Muscle of leg (tissue), 11 donors: ENCODE data around the gene DDX18. TPM values are rescaled to one million over a fixed set of nuclear protein-coding genes. Genes with fewer than 3 reads are reported as not detected.
A peak's percentile ranks its signal among the peaks of the same experiment; 100 is the strongest.

Experiments used
- DNase-seq: peaks from one replicate; pipeline ENCODE4 v3.0.0; 2013
- H3K27ac ChIP-seq: one replicate; pipeline ENCODE4 v1.5.1; 2013; ENCODE audit warnings: mild to moderate bottlenecking, low read length, control low read depth
- H3K27me3 ChIP-seq: one replicate; pipeline ENCODE4 v1.6.1; 2013; ENCODE audit warnings: low read length; ENCODE audit not compliant: control insufficient read depth, insufficient read depth
- H3K36me3 ChIP-seq: one replicate; pipeline ENCODE4 v1.6.1; 2013; ENCODE audit warnings: low read length; ENCODE audit not compliant: control insufficient read depth, insufficient read depth
- H3K4me1 ChIP-seq: one replicate; pipeline ENCODE4 v1.6.1; 2013; ENCODE audit warnings: low read length; ENCODE audit not compliant: control insufficient read depth, insufficient read depth
- H3K4me3 ChIP-seq: one replicate; pipeline ENCODE4 v1.5.1; 2013; ENCODE audit warnings: low read length, control low read depth
- H3K9me3 ChIP-seq: replicated peaks from 2 replicates; pipeline ENCODE4 v1.6.1; 2013; ENCODE audit warnings: low read depth, low read length; ENCODE audit not compliant: control insufficient read depth
- WGBS: methylation state at CpG from one replicate; pipeline ENCODE4 v1.1.5; 2013; ENCODE audit warnings: missing lambda C conversion rate; ENCODE audit not compliant: insufficient coverage; 5-methylcytosine and 5-hydroxymethylcytosine counted together
- polyA plus RNA-seq, 8 donors: library from polyadenylated mRNA; unstranded; fragments of 120-200 nt; gene quantifications; one replicate each; pipeline versions ENCODE4 v1.2.1 to v1.2.3, GENCODE V29; 2013; ENCODE audit warnings: inconsistent platforms in 1 of 8, low replicate concordance in 1 of 8; ENCODE audit not compliant: insufficient read length in 8 of 8, insufficient read depth in 1 of 8
- total RNA-seq: library from RNA; stranded (reverse); fragments of 120-200 nt; gene quantifications from one replicate; pipeline ENCODE4 v1.2.4, GENCODE V29; 2013

DDX18 gene
- total and polyA plus RNA-seq, 9 donors = 40.0 to 52.0 (median 46.5) TPM

DNA sequence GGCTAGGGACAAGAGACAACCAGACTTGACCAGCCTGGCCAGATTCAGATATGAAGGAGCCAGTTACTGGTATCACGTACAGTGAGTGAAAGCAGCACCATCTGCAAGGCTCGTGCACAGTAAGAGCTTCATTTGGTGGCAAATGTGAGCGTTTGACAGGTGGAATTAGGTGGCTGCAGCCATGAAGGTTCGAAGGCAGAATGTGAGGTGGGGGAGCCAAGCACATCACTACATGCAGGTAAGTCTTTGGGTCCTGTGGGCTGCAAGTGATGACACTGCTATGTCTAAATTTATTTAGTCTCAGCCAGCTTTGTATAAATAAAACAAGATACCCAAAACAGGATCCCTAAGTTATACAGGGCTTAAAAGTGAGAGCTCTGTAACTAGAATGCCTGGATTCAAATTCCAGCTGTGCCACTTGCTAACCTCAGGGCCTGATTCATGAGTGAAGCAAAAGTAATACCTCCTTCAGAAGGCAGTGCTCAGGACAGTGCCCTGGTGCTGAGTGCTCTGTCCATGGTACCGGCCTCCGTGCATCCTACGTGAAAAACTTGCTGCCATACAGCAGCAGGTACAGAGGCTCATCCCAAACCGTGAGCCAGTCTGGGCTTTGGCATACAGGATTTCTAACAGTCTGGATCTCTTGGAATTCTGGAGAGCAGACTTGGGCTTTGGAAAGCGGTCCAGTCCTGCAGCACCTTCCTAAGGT, 18.6 kb downstream of the DDX18 start:
- Histone ChIP-seq H3K27me3 (no peaks in the 10 kb centered on the region), H3K9me3 (no peaks in the 10 kb centered on the region), H3K36me3 (peaks cover 43% of the 10 kb centered on the region), H3K4me3 (no peak overlapping the region), H3K4me1 (peaks cover 7% of the 10 kb centered on the region), H3K27ac (no peak overlapping the region)
- 71% methylated on average over 7 of the region's 9 CpGs for WGBS
- DNase-seq = peak; percentile 42

DNA sequence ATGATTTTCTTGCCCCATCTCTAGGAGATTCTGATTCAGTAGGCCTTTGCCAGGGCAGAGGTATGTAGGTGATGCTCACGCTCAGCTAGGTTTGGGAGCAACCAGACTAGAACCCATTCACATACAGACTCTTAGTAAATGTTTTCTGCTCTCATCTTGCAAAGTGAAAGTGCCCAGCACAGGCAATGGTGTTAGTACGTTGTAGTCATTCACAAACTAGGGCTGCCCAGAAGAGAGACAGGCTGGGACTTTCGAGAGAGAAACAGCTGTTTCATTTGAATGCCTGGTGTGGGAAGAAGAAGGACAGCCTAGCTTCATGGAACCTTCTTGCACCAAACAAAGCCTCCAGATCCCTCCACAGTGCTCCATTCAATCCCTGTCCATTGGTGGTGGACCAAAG, 19.4 kb downstream of the DDX18 start:
- WGBS = no CpG with 5 or more reads among the region's 3 CpGs
- Histone ChIP-seq H3K36me3 (peaks cover 36% of the 10 kb centered on the region), H3K4me1 (peaks cover 7% of the 10 kb centered on the region), H3K9me3 (no peaks in the 10 kb centered on the region), H3K4me3 (no peak overlapping the region), H3K27me3 (no peaks in the 10 kb centered on the region), H3K27ac (no peak overlapping the region)
- no peak for DNase-seq

- Histone ChIP-seq H3K36me3 (peaks cover 28% of the 10 kb centered on the region), H3K4me3 (no peak overlapping the region), H3K9me3 (no peaks in the 10 kb centered on the region), H3K4me1 (peaks cover 7% of the 10 kb centered on the region), H3K27ac (no peak overlapping the region), H3K27me3 (no peaks in the 10 kb centered on the region)
- DNase-seq = no peak
- 89% methylated on average over 2 of the region's 3 CpGs for WGBS
Measured at GRCh38 chr2:117834992-117835391, 20.5 kb downstream of the DDX18 start.

- Histone ChIP-seq H3K27me3 (no peaks in the 10 kb centered on the region), H3K4me1 (peaks cover 7% of the 10 kb centered on the region), H3K9me3 (no peaks in the 10 kb centered on the region), H3K27ac (peak overlapping the region; percentile 84), H3K4me3 (peak overlapping the region; percentile 44), H3K36me3 (peaks cover 19% of the 10 kb centered on the region)
- peak; percentile 93 for DNase-seq
- WGBS = 4% methylated on average over 53 of the region's 53 CpGs
Measured at GRCh38 chr2:117835990-117836760, 21.7 kb downstream of the DDX18 start.

DNA sequence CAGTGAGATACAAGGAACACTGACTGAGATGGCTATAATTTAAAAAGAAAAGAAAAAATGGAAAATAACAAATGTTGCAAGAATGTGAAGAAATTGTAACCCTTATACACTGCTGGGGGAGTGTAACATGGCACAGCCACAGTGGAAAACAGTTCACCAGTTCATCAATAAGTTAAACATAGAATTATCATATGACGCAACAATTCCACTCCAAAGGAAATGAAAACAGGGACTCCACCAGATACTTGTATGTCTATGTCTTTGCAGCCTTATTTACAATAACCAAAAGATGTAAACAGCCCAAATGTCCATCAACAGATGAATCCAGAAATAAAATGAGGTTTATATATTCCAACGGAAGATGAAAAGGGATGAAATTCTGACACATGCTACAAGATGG, 30.8 kb downstream of the DDX18 start:
- H3K4me1 ChIP-seq = no peaks in the 10 kb centered on the region
- DNase-seq = no peak
- peaks cover 7% of the 10 kb centered on the region for H3K27me3 ChIP-seq
- no peak overlapping the region for H3K27ac ChIP-seq
- no peaks in the 10 kb centered on the region for H3K9me3 ChIP-seq
- no CpG with 5 or more reads among the region's 2 CpGs for WGBS
- H3K4me3 ChIP-seq = no peak overlapping the region
- no peaks in the 10 kb centered on the region for H3K36me3 ChIP-seq

DNA sequence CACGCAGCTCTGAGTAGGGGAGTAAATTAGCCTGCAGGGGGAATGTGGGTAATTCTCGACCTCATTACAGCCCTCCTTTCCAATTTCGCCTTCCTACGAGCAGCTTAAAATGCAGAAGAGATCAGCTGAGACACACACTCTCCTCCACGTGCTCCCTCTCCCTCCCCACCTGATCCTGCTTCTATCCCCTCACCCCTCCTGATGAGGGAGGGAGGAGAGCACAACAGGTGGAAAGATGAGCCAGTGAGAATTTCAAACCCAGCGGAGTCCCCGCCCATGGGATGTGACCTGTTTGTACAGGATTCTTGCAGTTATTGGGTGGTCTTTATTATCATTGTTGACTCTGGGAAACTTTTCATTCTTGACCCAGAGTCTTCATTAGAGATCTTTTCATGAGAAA, 35.5 kb downstream of the DDX18 start:
- no peaks in the 10 kb centered on the region for H3K36me3 ChIP-seq
- no peaks in the 10 kb centered on the region for H3K4me1 ChIP-seq
- DNase-seq = no peak
- no peaks in the 10 kb centered on the region for H3K9me3 ChIP-seq
- no CpG with 5 or more reads among the region's 7 CpGs for WGBS
- H3K27ac ChIP-seq = no peak overlapping the region
- H3K27me3 ChIP-seq = peaks cover 7% of the 10 kb centered on the region
- no peak overlapping the region for H3K4me3 ChIP-seq

DNA sequence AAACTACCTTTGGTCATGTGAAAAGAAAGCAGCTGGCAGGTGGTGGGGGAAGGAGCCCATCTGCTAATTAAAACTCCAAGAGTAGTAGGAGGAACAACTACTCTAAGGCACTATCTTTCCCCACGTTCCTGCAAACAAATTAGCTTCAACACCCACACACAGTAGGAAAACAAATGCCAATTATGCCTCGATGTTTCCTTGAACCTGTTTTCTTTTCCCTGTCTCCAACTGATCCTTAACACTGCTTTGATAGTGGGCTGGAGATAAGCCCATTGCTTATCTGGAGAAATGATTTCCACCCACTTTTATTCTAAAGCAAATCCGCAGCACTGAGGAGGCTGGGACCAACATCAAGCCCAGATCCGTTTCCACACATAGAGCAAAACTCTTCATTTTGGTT, 36.0 kb downstream of the DDX18 start:
- Histone ChIP-seq H3K9me3 (no peaks in the 10 kb centered on the region), H3K4me1 (no peaks in the 10 kb centered on the region), H3K27ac (no peak overlapping the region), H3K36me3 (no peaks in the 10 kb centered on the region), H3K27me3 (peaks cover 7% of the 10 kb centered on the region), H3K4me3 (no peak overlapping the region)
- no peak for DNase-seq
- WGBS = no CpG with 5 or more reads among the region's 4 CpGs

- Histone ChIP-seq H3K9me3 (no peaks in the 10 kb centered on the region), H3K27me3 (peaks cover 7% of the 10 kb centered on the region), H3K4me1 (no peaks in the 10 kb centered on the region), H3K36me3 (no peaks in the 10 kb centered on the region), H3K4me3 (no peak overlapping the region), H3K27ac (no peak overlapping the region)
- 33% methylated on average over 1 of the region's 3 CpGs for WGBS
- no peak for DNase-seq
Measured at GRCh38 chr2:117851969-117852368, 37.5 kb downstream of the DDX18 start.

DNA sequence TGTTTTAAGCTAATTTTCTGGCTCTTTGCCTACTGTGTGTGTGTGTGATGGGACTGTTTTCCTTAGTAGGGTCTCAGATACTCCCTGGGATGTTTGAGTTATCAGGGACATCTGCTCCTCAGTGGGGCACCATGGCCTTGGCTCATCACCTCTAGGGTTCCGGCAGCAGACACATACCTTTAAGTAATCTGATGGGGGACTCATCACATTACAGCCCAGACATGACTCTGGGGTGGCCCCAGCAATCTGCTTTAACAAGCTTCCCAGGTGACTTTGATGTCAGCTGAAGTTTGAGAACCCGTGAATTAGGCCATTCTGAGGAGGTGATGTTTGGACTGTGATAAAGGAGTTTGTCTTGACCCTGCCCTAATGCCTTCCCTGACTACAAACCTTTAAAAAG, 38.8 kb downstream of the DDX18 start:
- Histone ChIP-seq H3K27ac (no peak overlapping the region), H3K4me3 (no peak overlapping the region), H3K9me3 (no peaks in the 10 kb centered on the region), H3K27me3 (peaks cover 6% of the 10 kb centered on the region), H3K36me3 (no peaks in the 10 kb centered on the region), H3K4me1 (no peaks in the 10 kb centered on the region)
- no peak for DNase-seq
- no CpG with 5 or more reads among the region's 2 CpGs for WGBS

DNA sequence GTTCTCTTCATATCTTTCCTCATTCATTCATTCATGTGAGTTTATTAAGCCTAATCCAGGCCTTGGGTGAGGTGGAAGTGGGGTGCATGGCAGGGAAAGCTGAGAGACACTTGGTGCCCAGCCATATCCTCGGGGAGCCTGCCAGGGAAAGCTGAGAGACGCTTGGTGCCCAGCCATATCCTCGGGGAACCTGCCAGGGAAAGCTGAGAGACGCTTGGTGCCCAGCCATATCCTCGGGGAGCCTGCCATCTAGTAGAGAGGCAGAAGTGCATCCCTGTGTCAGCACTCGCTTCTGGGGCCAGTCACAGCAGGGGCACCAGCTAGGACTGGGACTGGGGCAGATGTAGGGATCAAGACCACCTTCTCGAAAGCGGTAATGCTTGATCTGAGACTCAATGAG, 39.4 kb downstream of the DDX18 start:
- H3K9me3 ChIP-seq = no peaks in the 10 kb centered on the region
- no peaks in the 10 kb centered on the region for H3K36me3 ChIP-seq
- H3K4me3 ChIP-seq = no peak overlapping the region
- H3K27me3 ChIP-seq = peaks cover 5% of the 10 kb centered on the region
- H3K4me1 ChIP-seq = no peaks in the 10 kb centered on the region
- WGBS = 67% methylated on average over 5 of the region's 8 CpGs
- no peak for DNase-seq
- H3K27ac ChIP-seq = no peak overlapping the region
